ENCODE results near the gene KIR2DL3.
"Not testable (repeated sequence)": the region's sequence is repeated elsewhere in the genome, so short reads cannot be mapped to it uniquely, and the experiment has no call there.

KIR2DL3 gene

DNA sequence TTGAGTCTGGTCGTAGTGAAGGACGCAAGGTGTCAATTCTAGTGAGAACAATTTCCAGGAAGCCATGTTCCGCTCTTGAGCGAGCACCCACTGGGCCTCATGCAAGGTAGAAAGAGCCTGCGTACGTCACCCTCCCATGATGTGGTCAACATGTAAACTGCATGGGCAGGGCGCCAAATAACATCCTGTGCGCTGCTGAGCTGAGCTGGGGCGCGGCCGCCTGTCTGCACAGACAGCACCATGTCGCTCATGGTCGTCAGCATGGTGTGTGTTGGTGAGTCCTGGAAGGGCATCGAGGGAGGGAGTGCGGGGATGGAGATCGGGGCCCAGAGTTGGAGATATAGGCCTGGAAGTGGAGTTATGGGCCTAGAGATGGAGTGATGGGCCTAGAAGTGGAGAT, at the start of gene KIR2DL3:
KIR2DL3 (plus strand) TSS at position 208 of the 400 bp plus-strand sequence; CDS start at position 241, 33 bp downstream.
- DNase-seq = not testable (repeated sequence)

DNA sequence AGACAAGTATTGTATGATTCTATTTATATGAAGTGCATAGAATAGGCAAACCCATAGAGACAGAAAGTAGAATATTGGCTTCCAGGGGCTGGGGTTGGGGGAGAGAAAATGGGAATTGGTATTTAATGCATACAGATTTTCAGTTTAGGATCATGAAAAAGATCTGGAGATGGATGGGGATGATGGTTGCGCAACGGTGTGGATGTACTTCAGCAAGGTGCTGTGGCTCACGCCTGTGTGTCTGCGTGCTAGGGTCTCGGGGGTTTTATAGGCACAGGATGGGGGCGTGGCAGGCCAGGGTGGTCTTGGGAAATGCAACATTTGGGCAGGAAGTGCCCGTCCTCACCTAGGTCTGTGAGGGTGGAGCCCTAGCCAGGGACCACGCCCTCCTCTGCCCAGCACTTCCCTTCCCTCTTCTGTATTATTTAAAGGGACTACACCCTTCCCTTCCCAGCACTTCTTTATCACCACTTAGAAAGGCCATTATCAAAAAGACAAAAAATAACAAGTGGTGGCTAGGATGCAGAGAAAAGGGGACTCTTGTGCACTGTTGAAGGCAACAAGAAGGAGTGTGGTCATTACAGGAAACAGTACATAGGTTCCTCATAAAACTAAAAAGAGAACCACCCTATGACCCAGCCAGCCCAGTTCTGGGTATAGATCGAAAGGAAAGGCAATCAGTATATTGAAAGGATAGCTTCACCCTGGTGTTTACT, 46.6 kb upstream of the KIR2DL3 start:
- TF ChIP-seq GATA1 (IDR thresholded peaks at IDR 0.05; ENCODE audit: low read depth, low read length) = no peak
- no peak for DNase-seq

DNA sequence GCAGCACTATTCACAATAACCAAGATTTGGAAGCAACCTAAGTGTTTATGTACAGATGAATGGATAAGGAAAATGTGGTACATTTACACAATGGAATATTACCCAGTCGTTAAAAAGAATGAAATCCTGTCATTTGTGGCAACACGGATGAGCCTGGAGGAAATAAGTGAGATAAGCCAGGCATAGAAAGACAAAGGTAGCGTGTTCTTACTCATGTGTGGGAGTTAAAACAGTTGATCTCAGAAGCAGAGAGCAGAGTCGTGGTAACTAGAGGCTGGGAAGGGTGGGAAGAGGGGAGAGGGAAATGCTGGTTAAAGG, 46.1 kb upstream of the KIR2DL3 start:
- no peak for TF ChIP-seq POLR2A (IDR thresholded peaks at IDR 0.05; ENCODE audit: low read length)
- no peak for TF ChIP-seq GATA1 (IDR thresholded peaks at IDR 0.05; ENCODE audit: low read depth, low read length)
- DNase-seq = no peak

DNA sequence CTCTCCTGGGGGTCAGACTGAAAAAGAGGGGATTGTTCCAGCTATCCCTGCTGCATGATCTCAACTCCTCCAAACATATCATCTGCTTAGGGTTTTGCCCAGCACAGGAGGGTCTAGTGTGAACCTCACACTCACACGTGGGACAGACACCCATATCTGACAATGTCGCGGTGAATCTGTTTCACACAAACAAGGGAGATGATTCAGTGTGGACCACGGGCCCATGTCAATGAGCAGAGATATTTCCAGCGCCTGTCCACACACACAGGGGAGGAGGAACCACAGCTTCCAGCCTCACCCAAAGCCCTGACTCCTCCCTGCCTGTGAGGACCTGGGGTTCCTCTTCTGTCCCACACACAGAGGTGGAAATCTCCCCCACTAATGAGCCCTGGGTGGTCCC, 43.7 kb upstream of the KIR2DL3 start:
- no peak for DNase-seq
- TF ChIP-seq POLR2A (IDR thresholded peaks at IDR 0.05; ENCODE audit: low read length) (no peak), GATA1 (IDR thresholded peaks at IDR 0.05; ENCODE audit: low read depth, low read length) (no peak)

DNA sequence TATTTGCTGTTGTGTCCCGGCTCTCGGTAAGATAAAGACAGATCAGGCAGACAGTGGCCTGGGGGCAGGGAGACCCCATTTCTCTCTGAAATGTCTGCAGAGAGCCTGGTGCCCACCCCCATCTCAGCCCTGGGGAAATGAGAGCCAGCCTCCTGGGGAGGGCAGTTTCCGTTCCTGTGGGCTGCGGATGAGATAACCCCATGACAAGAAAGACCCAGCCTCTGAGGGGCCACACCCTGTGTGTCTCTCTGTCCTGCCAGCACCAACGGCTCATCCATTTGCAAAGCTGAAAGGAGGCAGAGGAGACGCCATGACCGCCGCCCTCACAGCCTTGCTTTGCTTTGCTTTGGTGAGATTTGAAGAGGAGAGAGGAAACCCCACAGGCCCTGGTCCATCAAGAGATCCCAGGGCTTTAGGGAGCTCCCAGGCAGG, 42.2 kb upstream of the KIR2DL3 start:
- no peak for TF ChIP-seq POLR2A (IDR thresholded peaks at IDR 0.05; ENCODE audit: low read length)
- TF ChIP-seq GATA1 (IDR thresholded peaks at IDR 0.05; ENCODE audit: low read depth, low read length) = no peak
- no peak for DNase-seq

DNA sequence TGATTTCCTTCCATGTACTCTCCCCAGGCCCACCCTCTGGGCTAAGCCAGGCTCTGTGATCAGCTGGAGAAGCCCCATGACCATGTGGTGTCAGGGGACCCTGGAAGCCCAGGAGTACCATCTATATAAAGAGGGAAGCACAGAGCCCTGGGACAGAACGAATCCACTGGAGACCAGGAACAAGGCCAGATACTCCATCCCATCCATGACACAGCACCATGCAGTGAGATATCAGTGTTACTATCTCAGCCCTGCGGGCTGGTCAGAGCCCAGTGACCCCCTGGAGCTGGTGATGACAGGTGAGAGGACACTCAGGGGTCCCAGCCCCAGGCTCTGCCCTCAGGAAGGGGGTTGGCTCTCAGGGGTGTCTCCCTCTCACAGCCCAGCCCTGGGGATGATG, 41.5 kb upstream of the KIR2DL3 start:
- no peak for TF ChIP-seq POLR2A (IDR thresholded peaks at IDR 0.05; ENCODE audit: low read length)
- no peak for TF ChIP-seq GATA1 (IDR thresholded peaks at IDR 0.05; ENCODE audit: low read depth, low read length)
- no peak for DNase-seq

DNA sequence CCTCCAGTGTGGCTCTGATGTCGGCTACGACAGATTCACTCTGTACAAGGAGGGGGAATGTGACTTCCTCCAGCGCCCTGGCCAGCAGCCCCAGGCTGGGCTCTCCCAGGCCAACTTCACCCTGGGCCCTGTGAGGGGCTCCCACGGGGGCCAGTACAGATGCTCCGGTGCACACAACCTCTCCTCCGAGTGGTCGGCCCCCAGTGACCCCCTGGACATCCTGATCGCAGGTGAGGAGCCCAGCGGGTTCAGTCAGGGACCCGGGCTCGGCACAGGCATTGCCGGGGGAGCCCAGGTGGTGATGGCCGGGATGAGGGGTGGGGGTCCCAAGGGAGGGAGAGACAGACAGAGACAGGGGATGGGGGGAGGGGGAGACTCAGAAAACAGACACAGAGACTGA, 40.6 kb upstream of the KIR2DL3 start:
- DNase-seq = not testable (repeated sequence)

DNA sequence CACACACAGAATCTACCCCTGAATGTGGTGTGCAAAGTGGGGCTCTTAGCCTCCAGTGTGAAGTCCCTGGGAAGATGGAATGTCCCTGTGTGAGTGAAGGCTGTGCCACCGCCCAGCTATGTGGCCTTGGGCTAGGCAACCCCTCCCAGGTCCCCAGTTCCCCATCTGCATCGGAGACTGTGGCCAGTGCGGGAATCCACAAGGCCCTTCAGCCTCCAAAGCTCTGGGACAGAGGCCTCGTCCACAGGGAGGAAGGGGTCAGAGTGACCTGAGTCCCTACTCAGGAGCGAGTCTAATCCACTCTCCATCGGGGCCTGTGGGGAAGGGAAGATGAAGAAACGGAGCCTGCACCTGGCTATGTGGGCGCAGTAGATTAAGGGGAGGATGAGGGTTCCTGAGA, 33.4 kb upstream of the KIR2DL3 start:
- TF ChIP-seq GATA1 (IDR thresholded peaks at IDR 0.05; ENCODE audit: low read depth, low read length) = no peak
- no peak for TF ChIP-seq POLR2A (IDR thresholded peaks at IDR 0.05; ENCODE audit: low read length)
- DNase-seq = no peak

DNA sequence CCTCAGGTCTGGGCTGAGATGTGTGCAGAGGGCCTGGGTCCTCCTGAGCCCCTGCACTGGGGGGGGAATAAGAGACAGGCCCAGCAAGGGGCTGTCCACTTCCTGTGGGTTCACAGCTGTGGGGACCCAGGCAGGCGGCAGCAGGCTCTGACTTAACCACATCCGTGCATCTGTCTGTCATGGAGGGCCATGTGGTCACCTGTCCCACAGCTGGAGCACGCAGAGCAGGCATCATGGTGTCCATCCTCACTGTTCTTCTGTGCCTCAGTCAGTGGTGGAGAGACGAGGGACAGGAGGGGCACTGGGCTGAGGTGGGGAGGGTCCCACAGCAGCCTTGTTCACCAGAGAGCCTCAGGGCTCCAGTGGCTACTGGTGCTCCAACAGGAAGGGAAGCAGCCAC, 30.4 kb upstream of the KIR2DL3 start:
- TF ChIP-seq POLR2A (IDR thresholded peaks at IDR 0.05; ENCODE audit: low read length) = no peak
- no peak for TF ChIP-seq GATA1 (IDR thresholded peaks at IDR 0.05; ENCODE audit: low read depth, low read length)
- DNase-seq = no peak

DNA sequence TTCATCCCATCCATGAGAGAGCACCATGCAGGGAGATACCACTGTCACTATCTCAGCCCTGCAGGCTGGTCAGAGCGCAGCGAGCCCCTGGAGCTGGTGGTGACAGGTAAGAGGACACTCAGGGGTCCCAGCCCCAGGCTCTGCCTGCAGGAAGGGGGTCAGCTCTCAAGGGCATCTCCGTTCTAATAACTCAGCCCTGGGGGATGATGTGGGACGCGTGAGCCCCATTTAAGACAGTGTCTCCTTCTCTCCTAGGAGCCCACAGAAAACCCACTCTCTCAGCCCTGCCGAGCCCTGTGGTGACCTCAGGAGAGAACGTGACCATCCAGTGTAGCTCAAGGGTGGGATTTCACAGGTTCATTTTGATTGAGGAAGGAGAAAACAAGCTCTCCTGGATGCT, 29.5 kb upstream of the KIR2DL3 start:
- no peak for DNase-seq
- TF ChIP-seq GATA1 (IDR thresholded peaks at IDR 0.05; ENCODE audit: low read depth, low read length) (no peak), POLR2A (IDR thresholded peaks at IDR 0.05; ENCODE audit: low read length) (no peak)

DNA sequence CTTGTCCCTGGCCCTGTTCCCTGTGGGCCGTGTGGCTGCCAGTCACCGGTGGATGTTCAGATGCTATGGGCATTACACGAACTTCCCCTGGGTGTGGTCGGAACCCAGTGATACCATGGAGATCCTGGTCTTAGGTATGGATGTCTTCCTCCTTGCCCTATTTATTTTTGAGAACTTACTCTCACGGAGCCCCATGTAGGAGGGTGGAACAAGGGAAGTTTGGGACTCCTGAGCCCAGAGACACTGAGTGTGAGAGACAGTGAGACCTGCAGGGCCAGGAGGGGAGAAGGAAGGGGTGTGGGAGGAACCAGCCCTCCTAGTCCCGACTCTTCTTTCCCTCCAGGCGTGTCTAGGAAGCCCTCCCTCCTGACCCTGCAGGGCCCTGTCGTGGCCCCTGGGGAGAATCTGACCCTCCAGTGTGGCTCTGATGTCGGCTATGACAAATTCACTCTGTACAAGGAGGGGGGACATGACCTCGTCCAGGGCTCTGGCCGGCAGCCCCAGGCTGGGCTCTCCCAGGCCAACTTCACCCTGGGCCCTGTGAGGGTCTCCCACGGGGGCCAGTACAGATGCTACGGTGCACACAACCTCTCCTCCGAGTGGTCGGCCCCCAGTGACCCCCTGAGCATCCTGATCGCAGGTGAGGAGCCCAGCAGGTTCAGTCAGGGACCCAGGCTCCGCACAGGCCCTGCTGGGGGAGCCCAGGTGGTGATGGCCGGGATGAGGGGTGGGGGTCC, 28.9 kb upstream of the KIR2DL3 start:
- DNase-seq = no peak
- TF ChIP-seq GATA1 (IDR thresholded peaks at IDR 0.05; ENCODE audit: low read depth, low read length) (no peak), POLR2A (IDR thresholded peaks at IDR 0.05; ENCODE audit: low read length) (no peak)

DNA sequence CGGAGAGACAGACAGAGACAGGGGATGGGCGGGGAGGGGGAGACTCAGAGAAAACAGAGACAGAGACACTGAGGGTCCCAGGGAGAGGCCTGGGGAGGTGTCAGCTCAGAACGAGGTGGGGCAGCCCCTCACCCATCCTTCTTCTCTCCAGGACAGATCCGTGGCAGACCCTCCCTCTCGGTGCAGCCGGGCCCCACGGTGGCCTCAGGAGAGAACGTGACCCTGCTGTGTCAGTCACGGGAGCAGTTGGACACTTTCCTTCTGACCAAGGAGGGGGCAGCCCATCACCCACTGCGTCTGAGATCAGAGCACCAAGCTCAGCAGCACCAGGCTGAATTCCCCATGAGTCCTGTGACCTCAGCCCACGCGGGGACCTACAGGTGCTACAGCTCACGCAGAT, 28.4 kb upstream of the KIR2DL3 start:
- DNase-seq = not testable (repeated sequence)

DNA sequence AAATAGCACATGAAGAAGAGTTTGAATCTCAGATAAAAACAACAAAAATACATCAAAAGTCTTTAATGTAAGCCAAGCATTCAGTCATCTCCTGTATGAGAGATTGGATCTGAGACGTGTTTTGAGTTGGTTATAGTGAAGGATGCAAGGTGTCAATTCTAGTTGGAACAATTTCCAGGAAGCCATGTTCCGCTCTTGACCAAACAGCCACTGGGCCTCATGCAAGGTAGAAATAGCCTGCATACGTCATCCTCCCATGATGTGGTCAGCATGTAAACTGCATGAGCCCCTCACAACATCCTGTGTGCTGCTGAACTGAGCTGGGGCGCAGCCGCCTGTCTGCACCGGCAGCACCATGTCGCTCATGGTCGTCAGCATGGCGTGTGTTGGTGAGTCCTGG, 14.2 kb upstream of the KIR2DL3 start, which contains the start of gene KIR3DL3:
KIR3DL3 (plus strand) TSS at position 301 of the 400 bp plus-strand sequence; CDS start at position 356, 55 bp downstream.
- TF ChIP-seq GATA1 (IDR thresholded peaks at IDR 0.05; ENCODE audit: low read depth, low read length) (no peak), POLR2A (IDR thresholded peaks at IDR 0.05; ENCODE audit: low read length) (no peak)
- no peak for DNase-seq

DNA sequence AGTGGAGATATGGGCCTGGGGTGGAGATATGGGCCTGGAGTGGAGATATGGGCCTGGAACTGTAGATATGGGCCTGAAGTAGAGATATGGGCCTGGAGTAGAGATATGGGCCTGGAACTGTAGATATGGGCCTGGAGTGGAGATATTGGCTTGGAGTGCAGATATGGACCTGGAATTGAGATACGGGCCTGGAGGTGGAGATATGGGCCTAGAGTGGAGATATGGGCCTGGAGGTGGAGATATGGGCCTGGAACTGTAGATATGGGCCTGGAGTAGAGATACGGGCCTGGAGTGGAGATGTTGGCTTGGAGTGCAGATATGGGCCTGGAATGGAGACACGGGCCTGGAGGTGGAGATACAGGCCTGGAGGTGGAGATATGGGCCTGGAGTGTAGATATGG, 13.7 kb upstream of the KIR2DL3 start:
- no peak for TF ChIP-seq POLR2A (IDR thresholded peaks at IDR 0.05; ENCODE audit: low read length)
- no peak for TF ChIP-seq GATA1 (IDR thresholded peaks at IDR 0.05; ENCODE audit: low read depth, low read length)

DNA sequence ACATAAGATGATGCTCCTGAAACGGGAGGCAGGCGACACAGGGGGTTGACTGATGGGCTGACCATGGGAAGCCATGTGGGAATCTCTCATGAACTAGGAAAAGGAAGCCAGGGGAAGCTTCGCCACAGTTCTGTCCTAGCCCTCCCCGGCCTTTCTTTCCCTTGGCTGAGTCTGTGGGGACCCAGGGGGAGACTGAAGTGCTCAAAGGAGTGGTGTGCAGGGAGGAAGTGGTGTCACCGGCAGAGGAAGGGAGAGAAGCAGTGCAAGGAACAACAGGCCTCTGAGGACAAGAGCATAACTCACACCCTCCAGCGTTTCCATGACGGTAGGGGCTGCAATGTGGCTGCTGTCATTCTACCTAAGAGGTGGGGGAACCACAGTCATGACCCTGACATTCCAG, 13.0 kb upstream of the KIR2DL3 start:
- no peak for TF ChIP-seq GATA1 (IDR thresholded peaks at IDR 0.05; ENCODE audit: low read depth, low read length)
- no peak for TF ChIP-seq POLR2A (IDR thresholded peaks at IDR 0.05; ENCODE audit: low read length)
- no peak for DNase-seq

More for the DNA sequence above, 13.7 kb upstream of the KIR2DL3 start:
- peak in 1 of 2 experiments; percentile 15 for DNase-seq

Measured in erythroblast (primary cell).